ENCODE data around the gene DHH.

DHH gene

DNA sequence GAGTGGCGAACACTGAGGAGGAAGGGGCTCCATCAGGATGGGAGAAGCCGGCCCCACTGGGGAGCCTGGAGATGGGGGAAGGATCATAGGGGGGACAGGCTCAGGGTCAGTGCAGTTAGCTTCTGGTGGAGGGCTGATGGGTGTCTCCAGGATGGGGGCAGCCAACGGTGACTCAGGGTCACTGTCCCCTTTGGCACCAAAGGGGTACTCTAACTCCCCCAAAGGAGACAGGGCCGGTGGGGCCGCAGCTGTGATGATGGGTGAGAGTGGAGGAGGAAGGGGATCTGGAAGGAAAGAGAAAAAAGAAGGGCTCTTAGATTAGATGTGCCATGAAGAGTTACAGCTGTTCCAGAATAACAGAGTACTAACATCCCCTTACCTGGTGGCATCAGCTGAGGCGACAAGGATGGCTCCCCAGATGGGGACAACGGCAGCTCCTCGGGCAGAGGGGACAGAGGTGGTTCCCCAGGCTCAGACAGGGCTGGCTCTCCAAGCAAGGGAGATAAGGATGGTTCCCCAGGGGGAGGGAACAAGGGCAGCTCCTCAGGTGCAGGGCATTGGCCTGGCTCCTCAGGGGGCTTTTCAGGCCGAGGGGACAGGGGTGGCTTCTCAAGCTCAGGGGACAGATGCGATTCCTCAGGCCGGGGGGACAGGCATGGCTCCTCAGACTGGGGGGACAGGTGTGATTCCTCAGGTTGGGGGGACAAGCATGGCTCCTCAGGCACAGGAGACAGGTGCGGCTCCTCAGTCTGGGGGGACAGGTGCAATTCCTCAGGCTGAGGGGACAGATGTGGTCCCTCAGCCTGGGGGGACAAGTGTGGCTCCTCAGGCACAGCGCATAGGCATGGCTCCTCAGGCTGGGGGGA is 43.9 kb downstream of the DHH start:
- DNase-seq (ENCODE audit: low read depth): no peak

DNA sequence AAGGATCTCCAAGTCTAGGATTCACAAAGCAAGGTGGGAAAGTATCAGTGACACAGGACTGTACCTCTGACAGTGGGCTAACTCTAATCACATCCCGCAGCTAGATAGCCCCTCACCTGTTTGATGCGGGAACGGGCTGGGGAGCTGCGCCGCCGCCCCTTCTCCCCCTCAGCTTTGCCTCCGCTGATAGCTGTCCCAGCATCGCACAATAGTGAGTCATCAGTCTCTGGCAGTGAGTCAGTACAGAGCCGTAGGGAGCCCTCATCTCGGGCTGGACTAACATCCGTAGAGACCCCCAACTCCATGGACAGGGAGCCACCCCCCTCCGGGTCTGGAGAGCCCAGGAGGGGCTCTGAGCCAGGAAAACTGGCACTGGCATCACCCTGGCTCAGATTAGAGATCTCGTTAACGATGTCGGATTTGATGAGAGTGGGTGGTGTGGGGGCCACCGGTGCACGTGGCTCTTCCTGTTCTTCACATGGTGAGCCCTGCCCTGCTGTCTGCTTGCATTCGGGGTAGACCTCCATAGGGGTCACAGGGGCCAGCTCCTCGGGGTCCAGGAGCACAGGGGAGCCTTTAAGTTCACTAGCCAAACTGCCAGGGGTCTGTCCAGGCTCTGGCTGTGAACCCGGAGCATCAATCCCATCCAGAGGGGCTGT is 44.9 kb downstream of the DHH start:
- DNase-seq (ENCODE audit: low read depth): no peak

DNA sequence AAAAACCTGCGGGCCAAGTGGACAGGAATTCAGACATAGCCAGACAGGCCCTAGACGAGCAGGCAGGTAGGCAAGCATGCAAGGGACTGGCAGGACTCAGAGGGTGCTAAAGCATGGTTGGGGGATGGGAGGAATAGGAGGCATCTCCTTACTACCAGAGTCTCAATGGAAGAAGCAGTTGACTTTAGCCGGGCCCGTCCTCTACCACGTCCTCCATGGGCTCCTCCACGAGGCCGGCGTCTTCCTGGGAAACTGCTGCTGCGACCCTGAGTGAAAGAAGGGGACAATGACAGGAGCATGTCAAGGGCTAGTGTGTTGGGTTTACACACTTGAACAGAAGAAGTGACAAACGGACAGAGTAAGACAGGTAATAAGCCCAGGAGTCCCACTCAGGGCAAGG is 45.6 kb downstream of the DHH start:
- DNase-seq (ENCODE audit: low read depth): no peak

DNA sequence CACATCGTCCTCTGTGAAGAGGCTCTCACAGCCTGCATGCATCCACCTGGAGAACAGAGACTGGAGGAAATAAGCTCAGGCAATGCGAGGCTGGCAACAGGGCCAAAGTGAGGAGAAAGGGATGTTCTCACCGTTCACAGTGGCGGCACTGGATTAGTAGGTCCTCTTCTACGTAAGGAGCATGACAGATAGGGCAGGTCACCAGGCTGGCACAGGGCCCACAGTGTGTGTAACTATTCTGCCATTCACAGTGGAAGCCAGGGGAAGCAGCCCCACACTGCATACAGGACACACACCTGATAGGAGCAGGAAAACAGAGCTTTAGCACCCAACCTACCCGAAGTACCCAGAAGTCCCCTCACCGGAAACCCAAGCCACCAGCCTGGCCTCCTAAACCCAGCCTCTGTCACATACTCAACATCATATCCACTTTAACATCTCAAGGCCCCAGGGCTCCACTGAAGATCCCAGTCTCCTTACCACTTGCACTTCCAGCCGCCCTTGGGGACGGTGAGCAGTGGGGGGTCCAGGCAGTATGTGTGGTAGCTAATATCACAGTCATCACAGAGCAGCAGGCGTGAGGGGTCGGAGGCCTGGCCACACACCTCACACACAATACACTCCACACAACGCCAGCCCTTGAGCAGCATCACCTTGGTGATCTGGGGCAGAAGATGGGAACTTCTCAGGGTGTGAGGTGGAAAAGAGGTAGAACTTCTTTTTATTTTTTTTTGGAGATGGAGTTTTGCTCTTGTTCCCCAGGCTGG is 48.3 kb downstream of the DHH start:
- no peak for DNase-seq (ENCODE audit: low read depth)

DNA sequence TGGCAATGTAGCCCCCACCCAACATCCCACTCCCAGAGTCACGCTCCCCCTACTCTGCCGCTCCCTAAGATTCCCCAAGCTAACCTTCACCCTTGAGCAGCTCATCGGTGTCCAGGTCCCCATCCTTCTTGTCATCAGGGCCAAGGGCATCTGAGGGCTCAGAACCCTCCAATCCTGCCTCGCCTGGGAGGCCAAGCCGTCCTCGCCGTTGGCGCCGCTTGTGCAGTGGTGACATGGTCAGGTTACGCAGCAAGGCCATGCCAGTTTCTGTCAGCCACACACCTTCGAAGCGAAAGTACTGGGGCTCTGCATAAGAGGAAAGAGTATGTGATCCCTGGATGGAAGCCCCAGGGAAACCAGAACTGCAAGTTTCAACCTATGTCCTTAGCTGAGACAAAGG is 49.9 kb downstream of the DHH start:
- no peak for DNase-seq (ENCODE audit: low read depth)

DNA sequence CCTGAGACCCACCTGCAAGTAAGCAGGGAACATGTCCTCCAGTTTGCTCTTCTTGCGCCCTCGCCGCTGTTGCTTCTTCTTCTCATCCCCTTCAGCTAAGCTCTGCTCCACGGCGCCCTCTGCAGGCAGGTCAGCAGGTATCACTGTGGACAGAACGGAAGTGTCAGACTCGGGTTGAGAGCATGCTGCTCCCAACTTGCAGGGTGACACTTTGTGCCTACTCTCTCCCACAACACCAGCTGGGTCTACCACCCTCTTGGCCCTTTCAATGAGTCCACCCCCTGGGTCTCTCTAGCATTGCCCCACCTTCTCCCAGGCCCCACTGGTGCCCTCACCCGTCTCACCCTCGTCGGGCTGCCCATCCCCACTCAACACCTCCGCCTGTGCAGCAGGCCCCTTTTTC is 50.7 kb downstream of the DHH start:
- peak; percentile 68 for DNase-seq (ENCODE audit: low read depth)

DNA sequence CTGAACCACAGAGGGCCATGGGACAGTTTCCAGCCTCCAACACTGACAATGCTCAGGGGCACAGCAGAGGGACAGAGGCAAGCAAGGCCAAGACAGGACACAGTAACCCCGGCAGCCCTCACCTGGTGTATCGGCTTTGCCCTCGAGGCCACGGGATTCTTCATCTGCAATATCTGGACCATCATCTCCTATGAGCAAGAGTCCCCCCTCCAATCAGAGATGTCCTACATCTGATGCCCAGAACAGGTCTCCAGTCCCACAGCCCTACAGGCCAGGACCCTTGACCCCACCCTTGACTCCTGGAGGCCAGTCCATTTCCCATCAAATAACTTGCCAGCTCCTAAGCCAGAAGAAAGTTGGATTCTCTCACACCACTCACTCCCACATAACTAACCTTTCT is 51.4 kb downstream of the DHH start:
- DNase-seq (ENCODE audit: low read depth): no peak

DNA sequence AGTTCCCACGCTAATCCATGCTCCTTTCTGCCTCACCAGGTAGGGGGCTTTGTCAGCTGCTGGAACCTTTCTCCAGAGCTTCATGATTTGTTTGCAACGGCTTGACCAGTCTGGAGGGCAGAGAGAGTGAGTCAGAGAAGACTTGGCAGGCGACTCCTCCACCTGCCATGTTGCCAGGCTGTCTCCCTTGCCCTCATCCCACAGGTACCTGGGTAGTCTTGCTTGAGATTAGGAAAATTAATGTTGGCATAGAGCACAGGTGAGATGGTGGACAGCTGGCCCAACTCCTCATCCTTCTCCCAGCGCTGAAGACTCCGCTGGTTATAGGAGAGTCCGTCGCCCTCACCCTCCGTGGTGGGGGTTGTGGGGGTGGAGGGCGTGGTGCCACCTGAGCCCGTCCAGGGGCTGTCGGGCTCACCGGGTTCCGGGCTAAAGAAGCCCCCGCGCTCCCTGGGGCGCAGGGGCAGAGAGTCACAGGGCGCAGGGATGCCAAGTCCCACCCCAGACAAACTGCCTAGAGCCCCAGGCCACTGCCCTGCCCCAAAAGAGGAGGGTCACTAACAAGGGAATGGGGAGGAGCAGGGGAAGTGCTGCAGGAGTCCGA is 52.6 kb downstream of the DHH start:
- DNase-seq (ENCODE audit: low read depth): no peak

DNA sequence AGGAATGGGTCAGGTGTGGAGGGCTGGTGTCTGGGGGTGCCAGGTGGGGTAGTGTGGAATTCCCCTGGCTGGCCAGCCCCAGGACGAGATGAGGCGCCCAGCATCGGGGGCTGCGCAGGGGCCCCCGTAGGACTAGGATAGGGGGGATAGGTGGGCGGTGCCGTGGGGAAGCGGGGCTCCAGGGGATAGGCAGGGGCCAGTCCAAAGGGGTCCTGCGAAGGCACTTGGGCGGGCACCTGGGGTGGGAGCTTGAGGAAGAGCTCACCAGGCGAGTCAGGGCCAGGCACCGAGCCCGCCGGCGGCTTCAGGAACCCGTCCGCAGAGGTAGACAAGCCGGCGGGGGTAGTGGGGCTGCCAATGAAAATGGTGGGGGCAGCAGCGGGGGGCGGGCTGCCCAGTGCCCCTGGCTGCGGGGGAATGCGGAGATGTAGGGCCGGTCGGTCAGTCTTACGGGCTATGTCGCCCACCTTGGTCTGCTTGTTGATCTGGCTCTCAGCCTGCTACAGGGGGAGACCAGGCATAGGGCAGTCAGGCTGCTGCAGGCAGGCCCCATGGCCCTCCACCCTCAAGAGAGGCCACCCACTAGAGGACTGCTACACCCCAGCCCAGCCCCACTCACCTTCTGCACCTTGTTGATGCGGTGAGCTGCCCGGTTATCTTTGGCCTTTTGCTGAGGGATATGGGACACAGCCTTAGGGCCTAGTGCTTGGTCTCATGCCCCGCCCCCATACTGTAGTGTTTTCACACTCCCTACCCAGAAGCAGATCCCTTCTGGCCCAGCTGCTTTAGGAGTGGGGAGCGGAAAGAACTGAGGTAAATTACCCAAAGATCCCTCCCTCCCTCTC is 53.3 kb downstream of the DHH start:
- DNase-seq (ENCODE audit: low read depth): no peak

DNA sequence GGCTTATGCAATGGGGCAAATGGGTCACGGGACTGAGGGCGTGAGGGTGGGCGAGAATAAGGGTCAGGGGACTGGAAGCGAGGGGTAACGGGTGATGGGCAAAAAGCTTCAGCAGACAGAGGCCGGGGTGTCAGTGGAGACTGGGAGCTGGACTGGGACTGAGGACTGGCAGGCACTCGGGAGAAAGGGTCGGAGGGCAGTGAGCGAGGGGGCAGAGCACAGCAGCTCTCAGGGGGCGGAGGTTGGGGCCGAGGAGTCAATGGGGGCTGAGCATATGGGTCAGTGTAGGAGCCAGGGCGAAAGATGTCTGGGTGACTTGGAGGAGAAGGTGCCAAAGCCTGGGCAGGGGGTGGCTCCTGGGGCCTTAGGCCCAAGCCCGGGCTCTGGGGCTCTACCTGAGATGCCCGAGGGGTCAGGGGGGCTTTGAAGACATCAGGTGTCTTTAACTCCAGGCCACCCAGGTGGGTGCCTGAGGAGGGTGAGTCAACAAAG is 54.2 kb downstream of the DHH start:
- DNase-seq (ENCODE audit: low read depth): no peak

DNA sequence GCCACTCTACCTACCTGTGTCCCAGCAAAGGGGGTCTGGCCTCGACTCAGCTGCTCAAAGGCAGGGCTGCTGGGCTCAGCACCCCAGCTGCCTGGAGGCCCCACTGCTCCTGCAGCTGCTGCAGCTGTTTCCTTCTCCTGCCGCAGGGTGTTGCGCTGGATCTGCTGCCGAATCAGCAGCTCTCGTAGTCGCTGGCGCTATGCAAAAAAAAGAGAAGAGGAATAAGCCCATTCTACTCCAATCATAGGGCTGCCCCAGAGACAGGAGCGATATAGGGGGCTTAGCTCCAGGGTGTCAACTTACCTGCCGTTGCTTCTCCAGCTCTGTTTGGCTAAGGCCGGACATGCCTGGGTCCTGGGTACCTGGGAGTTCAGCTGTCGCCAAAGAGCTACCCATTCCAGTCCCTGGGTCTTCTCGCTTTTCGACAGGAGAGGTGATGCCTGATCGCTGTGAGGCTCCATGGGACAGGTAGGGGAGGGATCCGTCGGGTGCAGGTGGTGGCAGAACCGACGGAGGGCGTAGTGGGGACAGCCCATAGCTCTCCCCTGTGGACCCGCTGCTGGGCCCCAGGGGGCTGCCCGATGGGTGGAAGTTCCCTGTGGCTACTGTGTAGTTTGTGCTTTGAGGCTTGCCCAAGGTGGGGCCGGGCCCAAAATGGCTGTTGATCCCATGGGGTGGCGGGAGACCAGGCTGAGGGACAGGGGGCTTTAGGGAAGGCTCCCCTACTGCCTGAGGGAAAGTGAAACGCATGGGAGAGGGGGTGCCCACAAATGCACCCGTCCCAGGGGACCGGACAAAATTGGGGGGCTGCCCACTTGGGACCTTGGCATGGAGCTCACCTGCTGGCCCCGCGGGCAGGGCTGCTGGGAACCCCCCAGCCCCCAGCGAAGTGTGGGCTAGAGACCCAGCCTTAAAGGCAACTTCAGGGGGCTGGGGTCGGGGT is 54.9 kb downstream of the DHH start:
- DNase-seq (ENCODE audit: low read depth): no peak

DNA sequence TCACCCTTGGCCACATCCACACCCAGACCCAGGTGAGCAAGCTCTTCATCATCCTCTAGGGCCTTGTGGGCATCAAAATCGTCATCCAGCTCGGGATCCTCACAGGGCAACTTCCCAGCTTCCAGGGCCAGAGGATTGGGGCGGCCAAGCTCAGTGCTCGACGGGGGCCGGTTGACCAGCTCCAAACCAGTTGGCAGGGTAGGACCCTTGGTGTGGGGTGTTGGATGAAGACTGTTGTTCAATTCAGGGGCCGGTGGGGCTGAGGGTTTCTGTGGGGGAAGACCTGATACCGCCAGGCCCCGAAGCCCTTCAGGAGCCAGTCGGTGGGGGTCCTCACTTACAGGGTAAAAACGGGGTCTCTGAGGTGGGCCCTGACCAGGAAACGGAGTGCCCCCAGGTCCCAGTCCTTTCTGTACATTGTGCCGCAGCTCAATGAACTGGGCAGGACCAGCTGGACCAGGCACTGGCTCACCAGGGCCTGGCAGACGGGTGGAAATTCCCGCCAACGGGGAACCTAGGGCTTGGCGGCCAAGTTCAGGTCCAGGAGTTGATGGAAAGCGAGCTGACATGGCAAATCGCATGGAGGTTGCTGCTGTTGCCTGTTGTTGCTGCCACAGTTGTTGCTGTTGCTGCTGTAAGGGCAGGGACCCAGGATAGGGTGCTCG is 56.2 kb downstream of the DHH start:
- DNase-seq (ENCODE audit: low read depth): no peak

DNA sequence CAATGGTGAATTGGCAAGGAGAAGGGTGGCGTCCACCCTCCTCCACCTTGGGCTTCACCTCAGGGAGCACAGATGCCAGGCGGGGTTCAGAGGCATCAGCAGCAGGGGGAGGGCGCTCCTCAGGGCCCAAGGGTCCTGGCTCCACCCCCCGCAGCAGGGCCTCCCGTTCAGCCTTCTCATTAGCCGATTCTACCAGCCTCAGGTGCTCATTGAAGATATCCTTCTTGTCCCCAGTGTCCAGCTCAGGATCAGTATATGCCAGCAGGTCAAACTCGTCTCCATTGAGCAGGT is 56.7 kb downstream of the DHH start:
- DNase-seq (ENCODE audit: low read depth): no peak

DNA sequence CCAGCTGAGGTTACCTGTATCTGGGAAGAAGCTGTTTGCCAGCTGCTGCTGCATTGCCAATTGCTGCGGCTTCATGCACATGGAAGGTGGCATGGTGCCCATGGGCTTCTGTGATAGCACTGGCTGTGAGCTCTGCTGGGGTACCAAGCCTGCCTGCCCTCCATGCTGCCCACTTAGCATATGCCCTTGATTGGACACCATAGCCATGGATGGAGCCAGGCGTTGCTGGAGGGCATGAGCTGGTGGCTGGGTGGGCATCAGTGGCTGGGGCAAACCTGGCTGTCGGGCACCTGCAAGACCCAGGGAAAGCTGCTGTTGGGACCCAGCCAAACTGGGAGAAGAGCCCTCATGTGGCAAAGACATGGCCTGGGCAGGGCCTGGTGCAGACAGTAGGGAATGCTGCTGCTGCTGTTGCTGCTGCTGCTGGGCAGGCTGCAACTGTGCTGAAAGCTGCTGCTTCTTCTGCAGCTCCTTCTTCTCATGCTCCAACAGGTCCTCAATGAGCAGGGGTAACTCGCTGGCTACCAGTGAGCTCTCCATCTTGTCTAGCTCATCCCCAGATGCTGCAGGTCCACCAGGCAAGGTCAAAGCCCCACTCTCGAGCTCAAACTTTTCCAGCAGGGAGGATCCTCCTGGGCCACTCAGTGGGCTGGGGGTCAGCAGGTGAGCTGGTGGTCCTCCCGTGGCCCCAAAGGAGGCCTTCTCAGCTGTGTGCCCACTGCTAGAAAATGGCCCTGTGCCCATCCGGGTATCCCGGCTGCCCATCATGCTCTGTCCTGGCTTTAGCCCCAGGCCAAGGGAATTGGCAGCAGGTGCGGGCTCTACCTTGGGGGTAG is 57.3 kb downstream of the DHH start:
- no peak for DNase-seq (ENCODE audit: low read depth)
